PC-3 (cell line): Measurements from ENCODE around the gene CAPN6. TPM values are rescaled to one million over a fixed set of nuclear protein-coding genes. Genes with fewer than 3 reads are reported as not detected.

Experiments
- ATAC-seq: fragments of 200-7000 bp; cut with Tn5 transposase; 2 replicates; pipeline ENCODE4 v1.9.1; 2020; ENCODE audit warnings: mild to moderate bottlenecking, moderate library complexity
- Bru-seq: library from RNA; stranded (reverse); fragments of 400-500 nt; gene quantifications from one replicate; lab custom pipeline; 2021; lab: Mats Ljungman, UMichigan
- BruChase-seq, 2 experiments: library from RNA; stranded (reverse); fragments of 400-500 nt; gene quantifications; one replicate each; lab custom pipeline; 2021; lab: Mats Ljungman, UMichigan
- BruUV-seq: library from RNA; stranded (reverse); fragments of 400-500 nt; replicated peaks from 2 replicates; lab custom pipeline; 2021; lab: Mats Ljungman, UMichigan
- CTCF ChIA-PET: fragments of 300-600 bp; sonication (Branson Sonifier 250); formaldehyde crosslinking; loops from one replicate; lab custom pipeline; 2022; ENCODE audit warnings: antibody characterized with exemption; lab: Charles Lee
- POLR2A ChIA-PET: fragments of 300-600 bp; sonication (Branson Sonifier 250); formaldehyde crosslinking; loops from one replicate; lab custom pipeline; 2022; ENCODE audit warnings: antibody characterized with exemption; ENCODE audit not compliant: unreplicated experiment; lab: Charles Lee
- DNase-seq: peaks from one replicate; pipeline ENCODE4 v3.0.0-alpha.2; 2015
- H2AFZ ChIP-seq: fragments of 300-600 bp; sonication (generic); 2 replicates; pipeline ENCODE4 v1.6.0; 2016; ENCODE audit warnings: antibody characterized with exemption, low read length
- H3F3A ChIP-seq: fragments of 300-600 bp; sonication (generic); one replicate; pipeline ENCODE4 v1.6.0; 2017; ENCODE audit warnings: antibody characterized with exemption, low read length, control low read depth, mild to moderate bottlenecking; ENCODE audit not compliant: unreplicated experiment
- H3K27ac ChIP-seq: fragments of 300-600 bp; sonication (generic); 2 replicates; pipeline ENCODE4 v1.5.1; 2016; ENCODE audit warnings: mild to moderate bottlenecking, low read length
- H3K27me3 ChIP-seq: fragments of 300-600 bp; sonication (generic); 2 replicates; pipeline ENCODE4 v1.6.1; 2016; ENCODE audit warnings: low read length, mixed read lengths
- H3K36me3 ChIP-seq: fragments of 300-600 bp; sonication (generic); 2 replicates; pipeline ENCODE4 v1.6.1; 2016; ENCODE audit warnings: low read depth, mixed run types, low read length, mixed read lengths
- H3K4me1 ChIP-seq: fragments of 300-600 bp; sonication (generic); 2 replicates; pipeline ENCODE4 v1.5.1; 2016; ENCODE audit warnings: low read length; ENCODE audit not compliant: insufficient read depth
- H3K4me2 ChIP-seq: fragments of 300-600 bp; sonication (generic); 2 replicates; pipeline ENCODE4 v1.6.0; 2016; ENCODE audit warnings: low read length
- H3K4me3 ChIP-seq: fragments of 300-600 bp; sonication (generic); 2 replicates; pipeline ENCODE4 v1.5.1; 2016; ENCODE audit warnings: mild to moderate bottlenecking, low read length, mixed read lengths
- H3K79me2 ChIP-seq: fragments of 300-600 bp; sonication (generic); 2 replicates; pipeline ENCODE4 v1.6.1; 2017; ENCODE audit warnings: low read length, mixed read lengths
- H3K9ac ChIP-seq: fragments of 300-600 bp; sonication (generic); 2 replicates; pipeline ENCODE4 v1.6.0; 2016; ENCODE audit warnings: mild to moderate bottlenecking, low read length
- H3K9me2 ChIP-seq: fragments of 300-600 bp; sonication (generic); replicated peaks from 2 replicates; pipeline ENCODE4 v1.6.1; 2016; ENCODE audit warnings: mixed run types, low read length, mixed read lengths
- H3K9me3 ChIP-seq: fragments of 300-600 bp; sonication (generic); 2 replicates; pipeline ENCODE4 v1.6.1; 2016; ENCODE audit warnings: low read length, mixed read lengths
- H4K20me1 ChIP-seq: fragments of 300-600 bp; sonication (generic); 2 replicates; pipeline ENCODE4 v1.6.1; 2016; ENCODE audit warnings: low read length, mixed read lengths
- EZH2 ChIP-seq: fragments of 300-600 bp; sonication (generic); IDR thresholded peaks from one replicate; pipeline ENCODE4 v1.6.1; 2017; ENCODE audit warnings: antibody characterized with exemption, mild to moderate bottlenecking, low read length; ENCODE audit not compliant: unreplicated experiment
- EZH2phosphoT487 ChIP-seq: fragments of 300-600 bp; sonication (generic); IDR thresholded peaks from 2 replicates; pipeline ENCODE4 v1.6.1; 2018; ENCODE audit warnings: mild to moderate bottlenecking, antibody characterized with exemption, low read length, borderline replicate concordance
- intact Hi-C: fragments of 100-400 bp; cut with micrococcal nuclease; formaldehyde crosslinking; loops from 2 replicates; pipeline ENCODE4 v1.9.0; 2023
- long read RNA-seq: library from polyadenylated mRNA; unstranded; transcript quantifications from one replicate; pipeline ENCODE4 v2.0.0, GENCODE V29; 2021; ENCODE audit not compliant: unreplicated experiment
- total RNA-seq: library from RNA; depleted of rRNA; stranded (reverse); fragments of >200 nt; gene quantifications from 2 replicates; pipeline ENCODE4 v1.2.3, GENCODE V29; 2014; rRNA removed
- TF ChIP-seq, protein P1 (sequence below): fragments of 300-600 bp; sonication (generic); conservative IDR thresholded peaks from 2 replicates; pipeline ENCODE4 v1.5.1; 2017; ENCODE audit warnings: antibody characterized with exemption, low read depth, mild to moderate bottlenecking, low read length

The CAPN6 gene, protein sequence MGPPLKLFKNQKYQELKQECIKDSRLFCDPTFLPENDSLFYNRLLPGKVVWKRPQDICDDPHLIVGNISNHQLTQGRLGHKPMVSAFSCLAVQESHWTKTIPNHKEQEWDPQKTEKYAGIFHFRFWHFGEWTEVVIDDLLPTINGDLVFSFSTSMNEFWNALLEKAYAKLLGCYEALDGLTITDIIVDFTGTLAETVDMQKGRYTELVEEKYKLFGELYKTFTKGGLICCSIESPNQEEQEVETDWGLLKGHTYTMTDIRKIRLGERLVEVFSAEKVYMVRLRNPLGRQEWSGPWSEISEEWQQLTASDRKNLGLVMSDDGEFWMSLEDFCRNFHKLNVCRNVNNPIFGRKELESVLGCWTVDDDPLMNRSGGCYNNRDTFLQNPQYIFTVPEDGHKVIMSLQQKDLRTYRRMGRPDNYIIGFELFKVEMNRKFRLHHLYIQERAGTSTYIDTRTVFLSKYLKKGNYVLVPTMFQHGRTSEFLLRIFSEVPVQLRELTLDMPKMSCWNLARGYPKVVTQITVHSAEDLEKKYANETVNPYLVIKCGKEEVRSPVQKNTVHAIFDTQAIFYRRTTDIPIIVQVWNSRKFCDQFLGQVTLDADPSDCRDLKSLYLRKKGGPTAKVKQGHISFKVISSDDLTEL
- not detected in 2 replicates for total RNA-seq
- not detected for Bru-seq, nascent RNA
- BruChase-seq, experiment 1, labeled RNA remaining after a 6-hour chase: percentile 3 among the genes with signal in this experiment
- BruChase-seq, experiment 2, labeled RNA remaining after a 2-hour chase: not detected
- long read RNA-seq: 0 reads

DNA sequence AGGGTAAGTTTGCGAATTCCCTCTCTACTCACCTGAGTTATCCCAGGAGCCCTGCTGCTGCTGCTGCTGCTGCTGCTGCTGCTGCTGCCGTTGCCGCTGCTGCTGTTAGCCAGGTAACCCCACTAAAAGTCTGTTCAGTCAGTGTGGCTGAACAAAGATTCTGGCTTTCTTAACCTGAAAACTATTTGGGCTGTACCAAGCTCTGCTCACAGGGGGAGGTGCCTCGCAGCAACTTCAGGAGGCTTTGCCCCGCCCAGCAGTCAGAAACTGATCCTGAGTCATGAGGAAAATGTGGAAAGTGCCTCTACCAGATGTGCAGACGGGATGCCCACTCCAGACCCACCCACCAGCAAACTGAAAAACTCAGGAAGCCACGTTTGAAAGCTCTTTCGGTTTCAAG is at the start of gene CAPN6:
TSS of gene CAPN6 (minus strand) at position 145 of the 400 bp plus-strand sequence. CDS start 6,547 bp downstream, outside the sequence.
- ATAC-seq (no peak), DNase-seq (peak; percentile 14)
- no peak within 1 kb of the TSS for H3K27ac ChIP-seq
- no peaks in the 10 kb centered on the region for H3K36me3 ChIP-seq
- CTCF ChIA-PET: no interaction called here
- H3K27me3 ChIP-seq: peaks cover 16% of the 10 kb centered on the region
- H3K9ac ChIP-seq: no peak within 1 kb of the TSS
- BruUV-seq: no TSS peak
- no peak within 1 kb of the TSS for H3K4me2 ChIP-seq
- no peak within 1 kb of the TSS for H2AFZ ChIP-seq
- no peaks in the 10 kb centered on the region for H3K9me3 ChIP-seq
- no peaks in the 10 kb centered on the region for H3K4me1 ChIP-seq
- POLR2A ChIA-PET: no interaction called here
- intact Hi-C loops: no loop called here
- no peak within 1 kb of the TSS for H3K4me3 ChIP-seq
- no peaks in the 10 kb centered on the region for H3K79me2 ChIP-seq
- H3F3A ChIP-seq: no peaks in the 10 kb centered on the region
- TF ChIP-seq EZH2phosphoT487 (no peak), EZH2 (no peak)
- TF ChIP-seq, protein P1, sequence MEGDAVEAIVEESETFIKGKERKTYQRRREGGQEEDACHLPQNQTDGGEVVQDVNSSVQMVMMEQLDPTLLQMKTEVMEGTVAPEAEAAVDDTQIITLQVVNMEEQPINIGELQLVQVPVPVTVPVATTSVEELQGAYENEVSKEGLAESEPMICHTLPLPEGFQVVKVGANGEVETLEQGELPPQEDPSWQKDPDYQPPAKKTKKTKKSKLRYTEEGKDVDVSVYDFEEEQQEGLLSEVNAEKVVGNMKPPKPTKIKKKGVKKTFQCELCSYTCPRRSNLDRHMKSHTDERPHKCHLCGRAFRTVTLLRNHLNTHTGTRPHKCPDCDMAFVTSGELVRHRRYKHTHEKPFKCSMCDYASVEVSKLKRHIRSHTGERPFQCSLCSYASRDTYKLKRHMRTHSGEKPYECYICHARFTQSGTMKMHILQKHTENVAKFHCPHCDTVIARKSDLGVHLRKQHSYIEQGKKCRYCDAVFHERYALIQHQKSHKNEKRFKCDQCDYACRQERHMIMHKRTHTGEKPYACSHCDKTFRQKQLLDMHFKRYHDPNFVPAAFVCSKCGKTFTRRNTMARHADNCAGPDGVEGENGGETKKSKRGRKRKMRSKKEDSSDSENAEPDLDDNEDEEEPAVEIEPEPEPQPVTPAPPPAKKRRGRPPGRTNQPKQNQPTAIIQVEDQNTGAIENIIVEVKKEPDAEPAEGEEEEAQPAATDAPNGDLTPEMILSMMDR: no peak
- no peaks in the 10 kb centered on the region for H3K9me2 ChIP-seq
- H4K20me1 ChIP-seq: no peaks in the 10 kb centered on the region

DNA sequence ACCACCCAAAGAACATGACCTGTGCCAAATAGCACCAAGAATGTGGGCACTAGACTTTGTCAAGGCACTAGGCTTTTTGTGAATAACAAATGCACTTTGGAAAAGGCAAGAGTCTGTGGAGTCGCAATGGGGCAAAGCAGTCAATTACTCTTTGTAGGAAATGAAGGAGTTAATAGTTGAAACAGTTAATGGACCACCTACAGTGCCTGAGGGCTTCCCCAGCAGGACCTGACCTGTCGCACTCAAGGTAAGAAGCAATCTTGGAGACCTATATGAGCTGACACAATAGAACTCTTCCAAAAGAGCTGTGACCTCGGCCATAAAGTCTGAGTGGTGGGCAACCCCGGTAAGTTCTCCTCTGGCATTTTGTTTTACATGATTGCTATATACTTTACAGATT is 49.2 kb upstream of the CAPN6 start:
- H3K4me1 ChIP-seq: no peaks in the 10 kb centered on the region
- TF ChIP-seq, protein P1: no peak
- no peak for TF ChIP-seq EZH2phosphoT487
- no peak for TF ChIP-seq EZH2
- H3K27me3 ChIP-seq: no peaks in the 10 kb centered on the region
- no peaks in the 10 kb centered on the region for H3K9me3 ChIP-seq
- no peak overlapping the region for H3K4me2 ChIP-seq
- no peaks in the 10 kb centered on the region for H3F3A ChIP-seq
- BruUV-seq: no TSS peak
- ChIA-PET CTCF (no interaction called here), POLR2A (no interaction called here)
- no peaks in the 10 kb centered on the region for H3K79me2 ChIP-seq
- no peak overlapping the region for H3K4me3 ChIP-seq
- H3K9ac ChIP-seq: no peak overlapping the region
- no peak overlapping the region for H3K27ac ChIP-seq
- no peak for ATAC-seq
- H2AFZ ChIP-seq: no peak overlapping the region
- H3K9me2 ChIP-seq: no peaks in the 10 kb centered on the region
- H4K20me1 ChIP-seq: no peaks in the 10 kb centered on the region
- intact Hi-C loops: no loop called here
- DNase-seq: no peak
- no peaks in the 10 kb centered on the region for H3K36me3 ChIP-seq
